Testis (tissue), 3 donors: ENCODE results near the gene CBFA2T3. TPM values are rescaled to one million over a fixed set of nuclear protein-coding genes. Genes with fewer than 3 reads are reported as not detected.
A peak's percentile ranks its signal among the peaks of the same experiment; 100 is the strongest.

ENCODE experiments used
- DNase-seq: peaks from one replicate; pipeline ENCODE4 v3.0.0-alpha.2; 2019
- H3K27ac ChIP-seq, 2 donors: fragments of 200-600 bp; sonication (generic); one replicate each; pipeline ENCODE4 v1.5.1; 2019
- H3K27me3 ChIP-seq: fragments of 200-600 bp; sonication (generic); one replicate; pipeline ENCODE4 v1.5.1; 2019
- H3K36me3 ChIP-seq: fragments of 200-600 bp; sonication (generic); one replicate; pipeline ENCODE4 v1.5.1; 2017; ENCODE audit warnings: low read depth; ENCODE audit errors: missing control alignments
- H3K4me1 ChIP-seq: fragments of 200-600 bp; sonication (generic); one replicate; pipeline ENCODE4 v1.5.1; 2019
- H3K4me3 ChIP-seq, 2 donors: fragments of 200-600 bp; sonication (generic); one replicate each; pipeline ENCODE4 v1.5.1; 2017 to 2019
- H3K9me3 ChIP-seq: fragments of 200-600 bp; sonication (generic); one replicate; pipeline ENCODE4 v1.5.1; 2017
- CTCF ChIP-seq, 3 experiments: fragments of 450-650 bp in 2 of 3; fragments of 200-600 bp in 1 of 3; sonication (generic) in 1 of 3; IDR thresholded peaks; one replicate each; pipeline ENCODE4 v1.5.1; 2016 to 2019; ENCODE audit warnings: antibody characterized with exemption in 3 of 3, mild to moderate bottlenecking in 2 of 3, moderate library complexity in 1 of 3
- POLR2A ChIP-seq: fragments of 450-650 bp; IDR thresholded peaks from one replicate; pipeline ENCODE4 v1.6.1; 2017; ENCODE audit warnings: antibody characterized with exemption, mild to moderate bottlenecking, moderate library complexity
- WGBS, 2 donors: methylation state at CpG; one replicate each; pipeline ENCODE4 v1.1.5; 2018; 5-methylcytosine and 5-hydroxymethylcytosine counted together
- intact Hi-C: fragments of 100-400 bp; cut with DNase I; formaldehyde crosslinking; loops from one replicate; pipeline ENCODE4 v1.15.1; 2023; ENCODE audit warnings: low total_unique reads
- polyA plus RNA-seq: library from polyadenylated mRNA; stranded (reverse); fragments of 350-450 nt; fragmentation: Illumina TruSeq; extraction: RNeasy Lipid Tissue Mini Kit (QIAGEN cat#74804); gene quantifications from one replicate; pipeline ENCODE4 v1.2.3, GENCODE V29; 2014; ENCODE audit warnings: low read depth, low replicate concordance; ENCODE audit not compliant: insufficient read depth
- total RNA-seq, 2 donors: library from RNA; depleted of rRNA; stranded (reverse); fragments of >200 nt; gene quantifications; one replicate each; pipeline ENCODE4 v1.2.3, GENCODE V29; 2016

The CBFA2T3 gene
- total and polyA plus RNA-seq, 3 donors from 2014 or later: 7.1 to 11.9 (median 9.2) TPM

- intact Hi-C loops: no loop called here
- Histone ChIP-seq H3K27me3 (no peaks in the 10 kb centered on the region), H3K4me1 (no peaks in the 10 kb centered on the region), H3K36me3 (no peaks in the 10 kb centered on the region), H3K27ac (no peak overlapping the region), H3K9me3 (no peaks in the 10 kb centered on the region), H3K4me3 (no peak overlapping the region)
- TF ChIP-seq CTCF (IDR thresholded peaks at IDR 0.05): no peak
- TF ChIP-seq POLR2A: no peak
- 88 to 89% methylated on average over 19 of the region's 19 CpGs for WGBS, 2 donors
- DNase-seq: no peak
Measured at GRCh38 chr16:88838566-88838965, 138.4 kb downstream of the CBFA2T3 start.

- no peak for DNase-seq
- Histone ChIP-seq H3K4me1 (no peaks in the 10 kb centered on the region), H3K27ac (no peak overlapping the region), H3K27me3 (no peaks in the 10 kb centered on the region), H3K36me3 (no peaks in the 10 kb centered on the region), H3K4me3 (no peak overlapping the region), H3K9me3 (no peaks in the 10 kb centered on the region)
- no peak for TF ChIP-seq CTCF (IDR thresholded peaks at IDR 0.05)
- no peak for TF ChIP-seq POLR2A
- WGBS, 2 donors: 94 to 95% methylated on average over 19 to 20 of the region's 20 CpGs
- intact Hi-C loops: no loop called here
Measured at GRCh38 chr16:88837806-88838205, 139.2 kb downstream of the CBFA2T3 start.

GRCh38 chr16:88836791-88837190 is 140.2 kb downstream of the CBFA2T3 start:
- Histone ChIP-seq H3K9me3 (no peaks in the 10 kb centered on the region), H3K36me3 (no peaks in the 10 kb centered on the region), H3K4me1 (no peaks in the 10 kb centered on the region), H3K4me3 (no peak overlapping the region), H3K27ac (no peak overlapping the region), H3K27me3 (no peaks in the 10 kb centered on the region)
- DNase-seq: no peak
- TF ChIP-seq POLR2A: no peak
- intact Hi-C loops: no loop called here
- 92 to 94% methylated on average over 7 to 17 of the region's 17 CpGs for WGBS, 2 donors

GRCh38 chr16:88835818-88836217 is 141.2 kb downstream of the CBFA2T3 start:
- WGBS, 2 donors: 93 to 94% methylated on average over 31 to 33 of the region's 33 CpGs
- TF ChIP-seq CTCF (IDR thresholded peaks at IDR 0.05): no peak
- no peak for TF ChIP-seq POLR2A
- H3K9me3 ChIP-seq: no peaks in the 10 kb centered on the region
- no peak for DNase-seq
- peak overlapping the region in 1 of 2 donors; percentile 61 for H3K27ac ChIP-seq
- no peaks in the 10 kb centered on the region for H3K27me3 ChIP-seq
- no peak overlapping the region for H3K4me3 ChIP-seq
- H3K36me3 ChIP-seq: no peaks in the 10 kb centered on the region
- no peaks in the 10 kb centered on the region for H3K4me1 ChIP-seq
- intact Hi-C loops: no loop called here

GRCh38 chr16:88835383-88835782 is 141.6 kb downstream of the CBFA2T3 start:
- WGBS, 2 donors: 65 to 75% methylated on average over 11 of the region's 11 CpGs
- no peaks in the 10 kb centered on the region for H3K36me3 ChIP-seq

More at GRCh38 chr16:88835383-88835782, 141.6 kb downstream of the CBFA2T3 start:
- no peak for TF ChIP-seq CTCF (IDR thresholded peaks at IDR 0.05)
- TF ChIP-seq POLR2A: no peak
- peak overlapping the region in 1 of 2 donors; percentile 61 for H3K27ac ChIP-seq
- no peak overlapping the region for H3K4me3 ChIP-seq
- H3K9me3 ChIP-seq: no peaks in the 10 kb centered on the region
- peak; percentile 76 for DNase-seq
- no peaks in the 10 kb centered on the region for H3K4me1 ChIP-seq
- intact Hi-C loops: no loop called here
- H3K27me3 ChIP-seq: no peaks in the 10 kb centered on the region
